PC-9 (cell line): ENCODE data around the gene CUL1.

ENCODE experiments used
- EZH2 ChIP-seq: fragments of 200-600 bp; sonication (generic); IDR thresholded peaks from 2 replicates; pipeline ENCODE4 v1.8.0; 2017; ENCODE audit warnings: antibody characterized with exemption, low read depth
- TF ChIP-seq, protein P1 (sequence below): fragments of 200-600 bp; sonication (generic); conservative IDR thresholded peaks from 2 replicates; pipeline ENCODE4 v1.6.1; 2017; ENCODE audit warnings: mixed run types, antibody characterized with exemption, mild to moderate bottlenecking, moderate library complexity

DNA sequence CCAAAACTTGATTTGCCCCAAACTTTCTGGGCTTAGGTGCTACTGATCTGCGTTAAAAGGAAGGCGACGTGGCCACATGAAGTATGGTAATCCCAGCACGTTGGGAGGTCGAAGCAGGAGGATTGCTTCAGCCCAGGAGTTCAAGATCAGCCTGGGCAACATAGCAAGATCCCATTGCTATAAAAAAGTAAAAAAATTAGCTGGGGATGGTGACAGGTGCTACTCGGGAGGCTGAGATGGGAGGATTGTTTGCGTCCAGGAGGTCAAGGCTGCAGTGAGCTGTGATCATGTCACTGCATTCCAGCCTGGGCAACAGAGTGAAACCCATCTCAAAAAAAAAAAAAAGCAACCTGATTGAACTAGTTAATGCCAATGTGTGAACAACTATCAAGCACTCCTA lies 5.1 kb upstream of the CUL1 start:
- TF ChIP-seq, protein P1, sequence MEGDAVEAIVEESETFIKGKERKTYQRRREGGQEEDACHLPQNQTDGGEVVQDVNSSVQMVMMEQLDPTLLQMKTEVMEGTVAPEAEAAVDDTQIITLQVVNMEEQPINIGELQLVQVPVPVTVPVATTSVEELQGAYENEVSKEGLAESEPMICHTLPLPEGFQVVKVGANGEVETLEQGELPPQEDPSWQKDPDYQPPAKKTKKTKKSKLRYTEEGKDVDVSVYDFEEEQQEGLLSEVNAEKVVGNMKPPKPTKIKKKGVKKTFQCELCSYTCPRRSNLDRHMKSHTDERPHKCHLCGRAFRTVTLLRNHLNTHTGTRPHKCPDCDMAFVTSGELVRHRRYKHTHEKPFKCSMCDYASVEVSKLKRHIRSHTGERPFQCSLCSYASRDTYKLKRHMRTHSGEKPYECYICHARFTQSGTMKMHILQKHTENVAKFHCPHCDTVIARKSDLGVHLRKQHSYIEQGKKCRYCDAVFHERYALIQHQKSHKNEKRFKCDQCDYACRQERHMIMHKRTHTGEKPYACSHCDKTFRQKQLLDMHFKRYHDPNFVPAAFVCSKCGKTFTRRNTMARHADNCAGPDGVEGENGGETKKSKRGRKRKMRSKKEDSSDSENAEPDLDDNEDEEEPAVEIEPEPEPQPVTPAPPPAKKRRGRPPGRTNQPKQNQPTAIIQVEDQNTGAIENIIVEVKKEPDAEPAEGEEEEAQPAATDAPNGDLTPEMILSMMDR: no peak
- no peak for TF ChIP-seq EZH2
